ENCODE data around the gene RASGEF1C.

RASGEF1C gene

DNA sequence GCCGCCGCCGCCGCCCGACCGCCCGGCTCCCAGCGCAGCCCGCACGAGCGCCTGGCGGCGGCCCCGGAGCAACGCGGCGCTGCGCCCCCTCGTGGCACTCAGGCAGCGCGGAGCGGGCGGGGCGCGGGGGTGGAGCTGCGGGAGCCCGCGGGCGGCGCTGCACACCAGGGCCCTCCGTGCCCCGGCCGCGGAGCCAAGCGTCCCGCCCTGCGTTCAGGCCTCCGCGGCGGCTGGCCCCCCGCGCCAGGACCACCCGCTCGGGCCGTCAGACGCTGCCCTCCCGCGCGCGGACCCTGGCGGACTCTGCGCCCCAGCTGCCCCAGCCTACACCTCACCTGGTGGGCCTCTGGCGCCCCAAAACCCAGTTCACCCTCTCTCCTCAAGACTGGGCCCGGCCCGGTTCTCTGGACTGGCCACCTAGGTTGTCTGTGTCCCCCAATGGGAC lies at the start of gene RASGEF1C:
Gene RASGEF1C, minus strand, starts transcription at position 75 of the 445 bp plus-strand sequence. CDS start 71,159 bp downstream, outside the sequence.
- no peaks in the 10 kb centered on the region for H3K9me3 ChIP-seq (ENCODE audit: low read length)
- H3K36me3 ChIP-seq (ENCODE audit: insufficient read depth, low read length) = no peaks in the 10 kb centered on the region
- H3K4me3 ChIP-seq (ENCODE audit: low read depth in 1 of 2, low read length in 2 of 2) = peak within 1 kb of the TSS; percentile 27 to 47
- H3K4me1 ChIP-seq (ENCODE audit: insufficient read depth, low read length) = peaks cover 20% of the 10 kb centered on the region
- no peak within 1 kb of the TSS for H3K27ac ChIP-seq (ENCODE audit: low read depth, low read length)
- peaks cover 0 to 22% of the 10 kb centered on the region in 2 donors for H3K27me3 ChIP-seq (ENCODE audit: control insufficient read depth in 1 of 2, insufficient read depth in 2 of 2, low read length in 2 of 2)
- H3K9ac ChIP-seq (ENCODE audit: low read length) = no peak within 1 kb of the TSS

DNA sequence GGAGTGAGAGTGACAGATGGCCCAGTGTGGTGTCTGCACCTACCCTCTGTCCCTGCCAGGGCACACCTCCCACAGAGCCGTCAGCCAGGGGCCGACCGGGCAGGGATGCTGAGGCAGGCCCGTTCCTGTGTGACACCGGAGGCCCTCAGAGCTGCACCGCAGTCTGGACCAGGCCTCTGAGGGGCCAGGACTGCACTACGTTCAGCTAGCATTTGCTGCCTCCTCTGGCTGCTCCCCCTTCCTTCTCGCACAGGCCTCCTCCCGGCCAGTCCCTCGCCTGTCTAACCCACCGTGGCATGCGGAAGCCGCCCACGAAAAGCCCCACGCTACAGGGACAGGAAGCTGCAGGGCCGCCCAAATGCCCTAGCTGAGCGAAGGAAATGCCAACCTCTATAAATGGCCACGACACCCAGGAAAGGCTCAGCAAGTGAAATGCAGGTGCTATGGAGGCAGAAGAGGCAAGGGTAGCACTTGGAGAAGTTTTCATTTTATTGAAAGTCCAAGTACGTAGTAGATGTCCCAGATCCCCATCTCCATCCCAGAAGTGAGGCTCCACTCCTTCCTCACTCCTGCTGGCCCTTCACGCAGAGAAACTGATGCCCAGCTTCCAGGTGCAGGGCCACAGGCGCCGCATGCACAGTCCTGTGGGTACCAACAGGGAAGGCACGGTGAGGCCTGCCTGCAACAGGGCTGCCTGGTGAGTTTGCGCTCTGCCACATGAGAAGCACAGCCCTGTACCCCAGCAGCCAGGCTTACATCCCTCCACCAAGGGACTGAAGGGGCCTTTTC lies 44.2 kb upstream of the RASGEF1C start:
- H3K36me3 ChIP-seq (ENCODE audit: insufficient read depth, low read length) = peaks cover 26% of the 10 kb centered on the region
- no peaks in the 10 kb centered on the region for H3K4me1 ChIP-seq (ENCODE audit: insufficient read depth, low read length)
- peaks cover 36% of the 10 kb centered on the region for H3K9me3 ChIP-seq (ENCODE audit: low read length)
- no peak overlapping the region for H3K27ac ChIP-seq (ENCODE audit: low read depth, low read length)
- no peak overlapping the region for H3K4me3 ChIP-seq (ENCODE audit: low read depth in 1 of 2, low read length in 2 of 2)
- H3K9ac ChIP-seq (ENCODE audit: low read length) = no peak overlapping the region
- no peaks in the 10 kb centered on the region for H3K27me3 ChIP-seq (ENCODE audit: control insufficient read depth in 1 of 2, insufficient read depth in 2 of 2, low read length in 2 of 2)

GRCh38 chr5:180251887-180252286 lies 42.9 kb upstream of the RASGEF1C start:
- no peaks in the 10 kb centered on the region for H3K27me3 ChIP-seq (ENCODE audit: control insufficient read depth in 1 of 2, insufficient read depth in 2 of 2, low read length in 2 of 2)
- H3K4me1 ChIP-seq (ENCODE audit: insufficient read depth, low read length) = no peaks in the 10 kb centered on the region
- no peak overlapping the region for H3K27ac ChIP-seq (ENCODE audit: low read depth, low read length)
- H3K4me3 ChIP-seq (ENCODE audit: low read depth in 1 of 2, low read length in 2 of 2) = no peak overlapping the region
- peaks cover 29% of the 10 kb centered on the region for H3K36me3 ChIP-seq (ENCODE audit: insufficient read depth, low read length)
- H3K9me3 ChIP-seq (ENCODE audit: low read length) = peaks cover 22% of the 10 kb centered on the region
- no peak overlapping the region for H3K9ac ChIP-seq (ENCODE audit: low read length)

- H3K9ac ChIP-seq (ENCODE audit: low read length) = no peak overlapping the region
- no peaks in the 10 kb centered on the region for H3K27me3 ChIP-seq (ENCODE audit: control insufficient read depth in 1 of 2, insufficient read depth in 2 of 2, low read length in 2 of 2)
- peaks cover 29% of the 10 kb centered on the region for H3K36me3 ChIP-seq (ENCODE audit: insufficient read depth, low read length)
- no peak overlapping the region for H3K27ac ChIP-seq (ENCODE audit: low read depth, low read length)
- H3K4me3 ChIP-seq (ENCODE audit: low read depth in 1 of 2, low read length in 2 of 2) = no peak overlapping the region
- H3K4me1 ChIP-seq (ENCODE audit: insufficient read depth, low read length) = no peaks in the 10 kb centered on the region
- peaks cover 21% of the 10 kb centered on the region for H3K9me3 ChIP-seq (ENCODE audit: low read length)
Measured at GRCh38 chr5:180251141-180251540, 42.1 kb upstream of the RASGEF1C start.

DNA sequence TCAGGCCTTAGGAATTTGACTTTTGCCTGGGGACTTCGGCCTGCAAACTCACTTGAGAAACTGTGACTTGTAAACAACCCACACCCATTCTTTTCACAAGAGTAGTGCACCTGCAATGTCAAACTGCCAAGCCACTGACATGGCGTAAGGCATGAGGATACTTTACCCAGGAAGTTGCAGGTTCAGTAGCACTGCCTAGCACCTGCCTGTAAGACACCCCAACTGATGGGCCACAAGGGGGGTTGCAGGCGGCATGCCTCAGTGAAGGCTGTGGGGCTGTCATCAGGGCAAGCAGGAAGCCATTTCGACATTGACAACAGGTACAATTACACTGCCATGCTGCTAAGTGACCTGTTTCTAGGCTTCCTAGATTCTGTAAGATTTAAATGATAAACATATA lies 41.3 kb upstream of the RASGEF1C start:
- Histone ChIP-seq H3K9me3 (ENCODE audit: low read length) (peaks cover 21% of the 10 kb centered on the region), H3K4me3 (ENCODE audit: low read depth in 1 of 2, low read length in 2 of 2) (no peak overlapping the region), H3K4me1 (ENCODE audit: insufficient read depth, low read length) (no peaks in the 10 kb centered on the region), H3K27me3 (ENCODE audit: control insufficient read depth in 1 of 2, insufficient read depth in 2 of 2, low read length in 2 of 2) (no peaks in the 10 kb centered on the region), H3K27ac (ENCODE audit: low read depth, low read length) (no peak overlapping the region), H3K9ac (ENCODE audit: low read length) (no peak overlapping the region), H3K36me3 (ENCODE audit: insufficient read depth, low read length) (peaks cover 29% of the 10 kb centered on the region)

DNA sequence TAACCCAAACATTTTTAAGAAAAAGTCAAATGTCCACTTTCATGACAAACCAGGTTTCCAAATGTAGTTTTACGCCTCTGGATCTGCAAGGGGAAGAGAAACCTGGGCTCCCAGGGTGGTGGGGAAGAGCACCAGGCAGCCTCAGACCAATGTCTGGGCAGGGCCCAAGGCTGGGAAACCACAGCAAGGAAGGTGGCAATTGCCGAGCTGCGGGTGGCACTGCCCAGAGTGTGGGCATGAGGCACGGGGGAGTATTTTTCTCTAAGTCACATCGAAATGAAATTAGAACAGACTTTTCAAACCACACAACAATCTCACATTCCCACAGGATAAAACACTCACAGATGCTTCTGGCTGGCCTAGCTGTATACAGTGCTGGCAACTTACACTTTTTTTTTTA lies 32.6 kb upstream of the RASGEF1C start:
- H3K27ac ChIP-seq (ENCODE audit: low read depth, low read length) = no peak overlapping the region
- H3K9ac ChIP-seq (ENCODE audit: low read length) = no peak overlapping the region
- H3K4me1 ChIP-seq (ENCODE audit: insufficient read depth, low read length) = no peaks in the 10 kb centered on the region
- peaks cover 5% of the 10 kb centered on the region for H3K9me3 ChIP-seq (ENCODE audit: low read length)
- H3K4me3 ChIP-seq (ENCODE audit: low read depth in 1 of 2, low read length in 2 of 2) = no peak overlapping the region
- peaks cover 35% of the 10 kb centered on the region for H3K36me3 ChIP-seq (ENCODE audit: insufficient read depth, low read length)
- H3K27me3 ChIP-seq (ENCODE audit: control insufficient read depth in 1 of 2, insufficient read depth in 2 of 2, low read length in 2 of 2) = no peaks in the 10 kb centered on the region

GRCh38 chr5:180238631-180239030 lies 29.6 kb upstream of the RASGEF1C start:
- peaks cover 51% of the 10 kb centered on the region for H3K36me3 ChIP-seq (ENCODE audit: insufficient read depth, low read length)
- peaks cover 5% of the 10 kb centered on the region for H3K9me3 ChIP-seq (ENCODE audit: low read length)
- H3K27me3 ChIP-seq (ENCODE audit: control insufficient read depth in 1 of 2, insufficient read depth in 2 of 2, low read length in 2 of 2) = no peaks in the 10 kb centered on the region
- no peaks in the 10 kb centered on the region for H3K4me1 ChIP-seq (ENCODE audit: insufficient read depth, low read length)
- no peak overlapping the region for H3K4me3 ChIP-seq (ENCODE audit: low read depth in 1 of 2, low read length in 2 of 2)
- no peak overlapping the region for H3K27ac ChIP-seq (ENCODE audit: low read depth, low read length)
- H3K9ac ChIP-seq (ENCODE audit: low read length) = no peak overlapping the region

DNA sequence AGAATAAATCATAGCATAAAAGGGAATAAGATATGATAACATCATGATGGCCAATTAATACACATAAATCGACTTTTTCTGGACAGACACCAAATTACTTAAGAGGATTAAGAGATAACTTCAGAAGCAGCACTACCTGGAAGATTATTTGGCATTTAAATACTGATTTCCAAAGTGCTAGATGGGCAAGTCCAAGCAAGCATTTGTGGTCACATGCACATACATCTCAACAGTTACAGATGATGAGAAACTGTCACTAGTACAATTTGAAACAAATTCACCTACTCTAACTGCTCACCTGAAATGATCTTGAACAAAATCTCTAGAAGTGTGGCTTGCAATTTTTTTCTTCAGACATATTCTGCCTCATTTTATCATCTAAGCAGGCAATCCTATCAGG lies 26.8 kb upstream of the RASGEF1C start:
- no peak overlapping the region for H3K27ac ChIP-seq (ENCODE audit: low read depth, low read length)
- H3K36me3 ChIP-seq (ENCODE audit: insufficient read depth, low read length) = peaks cover 59% of the 10 kb centered on the region
- no peak overlapping the region for H3K4me3 ChIP-seq (ENCODE audit: low read depth in 1 of 2, low read length in 2 of 2)
- H3K27me3 ChIP-seq (ENCODE audit: control insufficient read depth in 1 of 2, insufficient read depth in 2 of 2, low read length in 2 of 2) = no peaks in the 10 kb centered on the region
- H3K9me3 ChIP-seq (ENCODE audit: low read length) = peaks cover 5% of the 10 kb centered on the region
- H3K9ac ChIP-seq (ENCODE audit: low read length) = no peak overlapping the region
- H3K4me1 ChIP-seq (ENCODE audit: insufficient read depth, low read length) = no peaks in the 10 kb centered on the region

DNA sequence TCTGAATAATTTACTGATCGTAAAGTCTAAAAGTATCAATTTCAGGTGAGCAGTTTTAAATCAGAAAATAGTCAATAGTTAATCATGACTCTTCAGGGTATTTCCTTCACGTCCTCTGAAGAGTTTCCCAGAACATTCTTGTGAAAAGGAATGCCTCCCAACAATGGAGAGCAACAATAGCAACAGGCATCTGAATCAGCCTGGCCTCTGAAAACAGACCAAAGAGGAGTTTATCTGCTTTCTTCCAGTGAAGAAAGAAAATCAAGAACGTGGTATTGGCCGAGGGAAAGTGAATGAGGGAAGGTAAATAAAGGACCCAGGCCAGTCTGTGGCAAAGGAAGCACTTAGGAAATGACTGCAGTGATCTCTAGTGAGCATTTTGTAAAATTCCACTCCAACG lies 26.1 kb upstream of the RASGEF1C start:
- H3K36me3 ChIP-seq (ENCODE audit: insufficient read depth, low read length) = peaks cover 52% of the 10 kb centered on the region

GRCh38 chr5:180234271-180234670 lies 25.3 kb upstream of the RASGEF1C start:
- Histone ChIP-seq H3K36me3 (ENCODE audit: insufficient read depth, low read length) (peaks cover 49% of the 10 kb centered on the region), H3K9ac (ENCODE audit: low read length) (no peak overlapping the region), H3K4me1 (ENCODE audit: insufficient read depth, low read length) (no peaks in the 10 kb centered on the region), H3K4me3 (ENCODE audit: low read depth in 1 of 2, low read length in 2 of 2) (no peak overlapping the region), H3K27me3 (ENCODE audit: control insufficient read depth in 1 of 2, insufficient read depth in 2 of 2, low read length in 2 of 2) (no peaks in the 10 kb centered on the region), H3K27ac (ENCODE audit: low read depth, low read length) (no peak overlapping the region), H3K9me3 (ENCODE audit: low read length) (no peaks in the 10 kb centered on the region)

More for the DNA sequence above, 26.1 kb upstream of the RASGEF1C start:
- Histone ChIP-seq H3K4me1 (ENCODE audit: insufficient read depth, low read length) (no peaks in the 10 kb centered on the region), H3K27ac (ENCODE audit: low read depth, low read length) (no peak overlapping the region), H3K27me3 (ENCODE audit: control insufficient read depth in 1 of 2, insufficient read depth in 2 of 2, low read length in 2 of 2) (no peaks in the 10 kb centered on the region), H3K4me3 (ENCODE audit: low read depth in 1 of 2, low read length in 2 of 2) (no peak overlapping the region), H3K9me3 (ENCODE audit: low read length) (no peaks in the 10 kb centered on the region), H3K9ac (ENCODE audit: low read length) (no peak overlapping the region)

DNA sequence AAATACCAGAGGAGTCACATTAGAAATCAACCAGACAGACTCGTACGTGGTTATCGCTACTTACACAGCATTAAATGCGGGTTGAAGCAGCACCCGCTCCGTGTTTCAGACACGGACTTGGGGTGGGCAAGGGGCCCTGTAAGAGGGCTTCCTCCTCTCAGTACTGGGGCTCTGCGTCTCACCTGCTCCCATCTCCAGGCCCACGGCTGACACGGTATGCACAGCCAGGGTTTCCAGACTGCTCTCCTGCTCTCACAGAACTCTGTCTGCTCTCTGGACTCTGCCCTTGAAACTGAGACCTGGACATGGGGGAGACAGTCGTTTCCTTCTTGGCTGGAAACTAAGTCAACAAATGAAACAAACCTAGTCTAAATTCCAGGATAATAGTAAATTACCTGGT lies 24.7 kb upstream of the RASGEF1C start:
- H3K36me3 ChIP-seq (ENCODE audit: insufficient read depth, low read length) = peaks cover 43% of the 10 kb centered on the region
- H3K4me3 ChIP-seq (ENCODE audit: low read depth in 1 of 2, low read length in 2 of 2) = no peak overlapping the region
- H3K4me1 ChIP-seq (ENCODE audit: insufficient read depth, low read length) = no peaks in the 10 kb centered on the region
- no peaks in the 10 kb centered on the region for H3K27me3 ChIP-seq (ENCODE audit: control insufficient read depth in 1 of 2, insufficient read depth in 2 of 2, low read length in 2 of 2)
- no peak overlapping the region for H3K27ac ChIP-seq (ENCODE audit: low read depth, low read length)
- no peaks in the 10 kb centered on the region for H3K9me3 ChIP-seq (ENCODE audit: low read length)
- no peak overlapping the region for H3K9ac ChIP-seq (ENCODE audit: low read length)

DNA sequence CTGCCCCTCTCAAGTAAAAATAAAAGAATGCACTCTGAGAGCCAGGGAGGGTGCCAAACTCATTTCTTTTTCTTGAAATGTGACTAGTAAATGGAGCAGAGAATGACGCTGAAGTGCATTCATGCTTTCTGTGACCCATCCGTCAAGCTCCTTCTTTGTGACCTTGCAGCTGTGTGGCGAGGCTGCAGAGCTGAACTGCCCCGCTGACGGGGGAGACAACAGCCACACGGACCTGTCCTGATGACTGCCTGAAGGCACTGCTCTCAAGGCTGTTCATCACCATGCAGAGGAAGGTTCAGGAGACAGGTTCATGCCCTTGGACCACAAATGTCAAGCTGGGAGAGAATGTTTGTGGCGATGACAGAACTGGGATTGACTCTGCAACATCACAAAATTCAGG lies 21.0 kb upstream of the RASGEF1C start:
- no peaks in the 10 kb centered on the region for H3K4me1 ChIP-seq (ENCODE audit: insufficient read depth, low read length)
- H3K9me3 ChIP-seq (ENCODE audit: low read length) = peaks cover 4% of the 10 kb centered on the region
- H3K9ac ChIP-seq (ENCODE audit: low read length) = no peak overlapping the region
- no peak overlapping the region for H3K4me3 ChIP-seq (ENCODE audit: low read depth in 1 of 2, low read length in 2 of 2)
- no peak overlapping the region for H3K27ac ChIP-seq (ENCODE audit: low read depth, low read length)
- H3K27me3 ChIP-seq (ENCODE audit: control insufficient read depth in 1 of 2, insufficient read depth in 2 of 2, low read length in 2 of 2) = no peaks in the 10 kb centered on the region
- H3K36me3 ChIP-seq (ENCODE audit: insufficient read depth, low read length) = peaks cover 21% of the 10 kb centered on the region
